NCI-H226 (cell line): ENCODE data around the gene GPR12.
A peak's percentile ranks its signal among the peaks of the same experiment; 100 is the strongest.
"Not testable (repeated sequence)": the region's sequence is repeated elsewhere in the genome, so short reads cannot be mapped to it uniquely, and the experiment has no call there.

Source experiments
- DNase-seq: peaks from one replicate; pipeline ENCODE4 v3.0.0-alpha.2; 2015

Gene GPR12

GRCh38 chr13:26747706-26748105 is 12.9 kb downstream of the GPR12 start:
- DNase-seq = no peak

- no peak for DNase-seq
These were observed 16.6 kb downstream of the GPR12 start for GRCh38 chr13:26743971-26744370.

- no peak for DNase-seq
These were observed 17.8 kb downstream of the GPR12 start for GRCh38 chr13:26742691-26743358.

- no peak for DNase-seq
These were observed 24.9 kb downstream of the GPR12 start for GRCh38 chr13:26735677-26736076.

GRCh38 chr13:26727633-26728032 is 33.0 kb downstream of the GPR12 start:
- no peak for DNase-seq

GRCh38 chr13:26727122-26727521 is 33.5 kb downstream of the GPR12 start:
- no peak for DNase-seq

GRCh38 chr13:26726684-26727083 is 33.9 kb downstream of the GPR12 start:
- no peak for DNase-seq

- DNase-seq = not testable (repeated sequence)
These were observed 37.0 kb downstream of the GPR12 start for GRCh38 chr13:26723620-26724019.

- DNase-seq = no peak
These were observed 38.3 kb downstream of the GPR12 start for GRCh38 chr13:26722321-26722720.

- DNase-seq = no peak
These were observed 39.1 kb downstream of the GPR12 start for GRCh38 chr13:26721251-26722121.

- DNase-seq = no peak
These were observed 41.1 kb downstream of the GPR12 start for GRCh38 chr13:26719356-26719945.

GRCh38 chr13:26718872-26719271 is 41.7 kb downstream of the GPR12 start:
- no peak for DNase-seq

GRCh38 chr13:26718146-26718545 is 42.4 kb downstream of the GPR12 start:
- no peak for DNase-seq

- DNase-seq = no peak
These were observed 43.6 kb downstream of the GPR12 start for GRCh38 chr13:26716984-26717383.

- no peak for DNase-seq
These were observed 47.2 kb downstream of the GPR12 start for GRCh38 chr13:26713341-26713740.

- DNase-seq = no peak
These were observed 49.4 kb downstream of the GPR12 start for GRCh38 chr13:26711211-26711610.

GRCh38 chr13:26710166-26710565 is 50.4 kb downstream of the GPR12 start:
- no peak for DNase-seq

- DNase-seq = no peak
These were observed 51.1 kb downstream of the GPR12 start for GRCh38 chr13:26709461-26709860.

- no peak for DNase-seq
These were observed 52.6 kb downstream of the GPR12 start for GRCh38 chr13:26708007-26708297.

GRCh38 chr13:26707122-26708006 is 53.2 kb downstream of the GPR12 start:
- DNase-seq = peak; percentile 2

- DNase-seq = no peak
These were observed 54.2 kb downstream of the GPR12 start for GRCh38 chr13:26706381-26706780.

- DNase-seq = no peak
These were observed 55.0 kb downstream of the GPR12 start for GRCh38 chr13:26705536-26705935.
